GM06990 (cell line): Measurements from ENCODE around the gene PKHD1.

Source experiments
- DNase-seq: peaks from one replicate; pipeline ENCODE4 v3.0.0-alpha.2; 2011; ENCODE audit not compliant: insufficient read length; ENCODE audit errors: extremely low read depth
- H3K27me3 ChIP-seq: replicated peaks from 2 replicates; pipeline ENCODE4 v1.6.0; 2011; ENCODE audit warnings: low read length; ENCODE audit not compliant: control insufficient read depth, insufficient read depth
- H3K36me3 ChIP-seq: 2 replicates; pipeline ENCODE4 v1.5.1; 2011; ENCODE audit warnings: low read length; ENCODE audit not compliant: control insufficient read depth, insufficient read depth
- H3K4me3 ChIP-seq: replicated peaks from 2 replicates; pipeline ENCODE4 v1.5.1; 2011; ENCODE audit warnings: low read depth, mild to moderate bottlenecking, control low read depth, low read length
- TF ChIP-seq, protein P1 (sequence below): IDR thresholded peaks from 2 replicates; pipeline ENCODE4 v1.5.1; 2011; ENCODE audit warnings: low read length, control low read depth, mild to moderate bottlenecking, inconsistent platforms; ENCODE audit not compliant: insufficient read depth, poor library complexity, severe bottlenecking

PKHD1 gene

DNA sequence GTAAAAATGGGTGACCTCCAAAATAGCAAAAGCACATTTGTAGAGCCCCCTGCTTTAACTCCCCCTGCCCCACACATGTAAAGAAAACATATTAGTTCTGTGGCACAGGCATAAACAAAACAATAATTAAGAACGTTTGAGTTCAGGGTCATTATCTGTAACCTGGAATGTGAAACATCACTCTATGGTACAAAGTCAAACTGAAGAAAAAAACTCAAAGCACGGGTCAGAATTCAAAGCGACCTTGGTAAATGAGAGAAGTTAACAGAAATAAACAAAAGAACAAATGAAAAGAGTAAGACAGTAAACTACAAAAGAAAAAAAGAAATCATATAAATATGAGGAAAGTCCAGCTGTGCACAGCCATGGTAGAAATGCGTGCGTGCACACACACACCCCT, 67.5 kb downstream of the PKHD1 start:
- no peak overlapping the region for H3K4me3 ChIP-seq
- DNase-seq: no peak
- TF ChIP-seq, protein P1, sequence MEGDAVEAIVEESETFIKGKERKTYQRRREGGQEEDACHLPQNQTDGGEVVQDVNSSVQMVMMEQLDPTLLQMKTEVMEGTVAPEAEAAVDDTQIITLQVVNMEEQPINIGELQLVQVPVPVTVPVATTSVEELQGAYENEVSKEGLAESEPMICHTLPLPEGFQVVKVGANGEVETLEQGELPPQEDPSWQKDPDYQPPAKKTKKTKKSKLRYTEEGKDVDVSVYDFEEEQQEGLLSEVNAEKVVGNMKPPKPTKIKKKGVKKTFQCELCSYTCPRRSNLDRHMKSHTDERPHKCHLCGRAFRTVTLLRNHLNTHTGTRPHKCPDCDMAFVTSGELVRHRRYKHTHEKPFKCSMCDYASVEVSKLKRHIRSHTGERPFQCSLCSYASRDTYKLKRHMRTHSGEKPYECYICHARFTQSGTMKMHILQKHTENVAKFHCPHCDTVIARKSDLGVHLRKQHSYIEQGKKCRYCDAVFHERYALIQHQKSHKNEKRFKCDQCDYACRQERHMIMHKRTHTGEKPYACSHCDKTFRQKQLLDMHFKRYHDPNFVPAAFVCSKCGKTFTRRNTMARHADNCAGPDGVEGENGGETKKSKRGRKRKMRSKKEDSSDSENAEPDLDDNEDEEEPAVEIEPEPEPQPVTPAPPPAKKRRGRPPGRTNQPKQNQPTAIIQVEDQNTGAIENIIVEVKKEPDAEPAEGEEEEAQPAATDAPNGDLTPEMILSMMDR: no peak
- H3K36me3 ChIP-seq: no peaks in the 10 kb centered on the region
- no peaks in the 10 kb centered on the region; the same call in 1 of the 2 replicates for H3K27me3 ChIP-seq

DNA sequence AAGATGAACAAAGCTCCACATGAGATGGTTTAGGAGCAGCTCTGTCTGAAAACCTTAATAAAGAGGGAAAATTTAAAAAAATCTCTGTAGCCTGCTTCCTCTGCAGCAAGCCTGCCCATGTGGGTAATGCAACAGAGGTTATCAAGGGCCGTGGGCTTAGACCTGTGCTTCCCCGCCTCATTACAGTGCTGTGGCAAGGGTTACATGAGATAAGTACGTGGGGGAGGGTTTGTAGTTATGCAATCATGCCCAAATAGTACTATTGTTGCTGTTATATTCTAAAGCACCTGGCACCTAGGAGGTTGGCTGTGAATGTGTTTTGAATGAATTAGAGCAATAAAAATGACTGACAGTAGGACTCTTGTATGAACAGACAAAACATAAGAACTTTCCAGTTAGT, 68.3 kb downstream of the PKHD1 start:
- no peaks in the 10 kb centered on the region; the same call in 1 of the 2 replicates for H3K27me3 ChIP-seq
- TF ChIP-seq, protein P1: no peak
- no peak for DNase-seq
- no peaks in the 10 kb centered on the region for H3K36me3 ChIP-seq
- no peak overlapping the region for H3K4me3 ChIP-seq

DNA sequence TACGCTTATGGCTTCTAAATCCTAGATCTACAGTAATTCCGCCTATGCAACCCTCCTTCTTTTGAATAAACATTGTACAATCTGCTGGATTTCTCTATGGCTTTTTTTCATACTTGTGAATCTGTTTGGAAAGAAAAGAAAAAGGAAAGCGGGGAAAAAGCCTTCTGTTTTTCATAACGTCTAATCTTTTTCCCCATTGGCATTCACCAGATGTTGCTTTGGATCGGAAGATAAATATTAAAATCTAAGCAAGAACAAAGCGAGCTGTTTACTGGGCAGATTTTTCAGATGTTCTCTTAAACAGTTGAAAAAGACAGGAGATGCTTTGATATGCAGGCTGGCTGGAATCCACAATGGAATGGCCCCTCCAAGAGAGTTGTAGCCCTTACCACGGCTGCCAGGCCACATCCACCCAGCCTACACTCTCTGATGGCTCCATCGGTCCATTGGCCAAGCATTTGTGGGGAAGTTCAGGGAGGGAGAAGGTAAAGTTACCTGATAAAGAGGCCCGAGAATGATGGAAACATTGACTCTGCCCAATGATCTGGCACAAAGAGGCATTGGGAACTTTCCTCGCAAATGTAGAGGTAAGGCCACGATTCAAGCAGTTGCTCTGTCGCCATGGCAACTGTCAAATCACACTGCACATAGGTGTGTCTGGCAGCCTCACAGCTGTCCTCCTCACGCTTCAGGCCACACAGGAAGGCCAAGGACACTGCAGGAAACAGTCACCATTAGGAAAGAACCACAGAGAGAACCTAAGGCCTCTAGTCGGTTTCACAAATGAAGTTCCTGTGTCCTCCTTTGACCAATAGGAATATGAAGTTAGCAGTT, 70.3 kb downstream of the PKHD1 start:
- TF ChIP-seq, protein P1: no peak
- H3K36me3 ChIP-seq: no peaks in the 10 kb centered on the region
- DNase-seq: no peak
- no peak overlapping the region for H3K4me3 ChIP-seq
- no peaks in the 10 kb centered on the region; the same call in 1 of the 2 replicates for H3K27me3 ChIP-seq

DNA sequence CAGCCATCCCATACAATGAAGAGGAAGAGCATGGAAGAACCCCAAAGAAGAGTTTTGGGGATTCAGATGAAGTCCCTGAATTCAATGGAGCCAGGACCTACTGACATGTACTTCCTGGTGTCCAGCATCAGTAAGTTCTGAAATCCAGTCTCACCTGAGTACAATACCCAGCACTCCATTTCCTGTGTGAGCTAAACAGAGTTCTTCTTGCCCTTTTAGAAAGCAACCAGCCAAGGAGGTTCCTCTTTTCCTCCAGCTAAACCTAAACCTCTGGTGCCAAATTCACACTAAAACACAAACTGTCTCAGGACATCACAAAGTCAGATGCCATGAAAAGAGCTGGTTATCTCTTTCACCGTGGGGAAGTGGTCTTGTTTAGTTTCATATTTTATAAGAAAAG, 71.5 kb downstream of the PKHD1 start:
- H3K36me3 ChIP-seq: no peaks in the 10 kb centered on the region
- no peak for DNase-seq
- TF ChIP-seq, protein P1: no peak
- H3K27me3 ChIP-seq: no peaks in the 10 kb centered on the region
- H3K4me3 ChIP-seq: no peak overlapping the region

DNA sequence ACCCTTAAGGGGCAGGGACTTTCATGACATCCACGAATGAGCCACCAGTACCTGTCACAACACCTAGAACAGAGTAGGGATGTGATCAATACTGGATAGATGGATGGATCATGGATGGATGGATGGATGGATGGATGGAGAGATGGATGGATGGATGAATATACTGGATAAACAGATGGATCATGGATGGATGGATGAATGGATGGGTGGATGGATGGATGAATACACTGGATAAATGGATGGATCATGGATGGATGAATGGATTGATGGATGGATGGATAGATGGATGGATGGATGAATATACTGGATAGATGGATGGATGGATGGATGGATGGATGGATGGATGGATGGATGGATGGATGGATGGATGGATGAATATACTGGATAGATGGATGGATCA, 73.0 kb downstream of the PKHD1 start:
- Histone ChIP-seq H3K27me3 (no peaks in the 10 kb centered on the region), H3K4me3 (no peak overlapping the region), H3K36me3 (no peaks in the 10 kb centered on the region)
- DNase-seq: no peak
- TF ChIP-seq, protein P1: no peak
